Osteoblast (primary cell): Measurements from ENCODE around the gene TMC8. TPM values are rescaled to one million over a fixed set of nuclear protein-coding genes. Genes with fewer than 3 reads are reported as not detected.

Experiments
- total RNA-seq: library from RNA; depleted of rRNA; stranded (reverse); fragments of >200 nt; gene quantifications from 2 replicates; pipeline ENCODE4 v1.2.3, GENCODE V29; 2012

The TMC8 gene
- total RNA-seq, 1 donor = not detected

Other genes starting within 250 kb of the TMC8 start
- 6.2 and 6.5 TPM in 2 replicates for gene TNRC6C, start 172.1 kb upstream of the TMC8 start, total RNA-seq
- gene TMC6, start 2.0 kb upstream of the TMC8 start, total RNA-seq = under 0.01 TPM in 1 of 2 replicates, not detected in the other
- not detected in 2 replicates for gene C17orf99, start 15.6 kb downstream of the TMC8 start, total RNA-seq
- gene SYNGR2, start 37.8 kb downstream of the TMC8 start, total RNA-seq = 1.5 and 3.3 TPM in 2 replicates
- 17.7 and 23.9 TPM in 2 replicates for gene TK1, start 56.3 kb downstream of the TMC8 start, total RNA-seq
- gene AFMID, start 56.6 kb downstream of the TMC8 start, total RNA-seq = 20.0 and 23.2 TPM in 2 replicates
- 8.0 and 11.5 TPM in 2 replicates for gene BIRC5, start 83.5 kb downstream of the TMC8 start, total RNA-seq
- gene TMEM235, start 100.9 kb downstream of the TMC8 start, total RNA-seq = not detected in 2 replicates
- gene SOCS3, start 229.3 kb downstream of the TMC8 start, total RNA-seq = 78.1 and 95.2 TPM in 2 replicates
- gene PGS1, start 247.9 kb downstream of the TMC8 start, total RNA-seq = 34.4 and 39.5 TPM in 2 replicates